Activated T-cell treated with anti-CD3 and anti-CD28 coated beads, Interleukin-2, amount 50 U/mL, for 4 hours (primary cell): ENCODE results near the gene CEP76. TPM values are rescaled to one million over a fixed set of nuclear protein-coding genes. Genes with fewer than 3 reads are reported as not detected.

Experiments used
- total RNA-seq, 3 donors: library from RNA; stranded (reverse); gene quantifications; one replicate each; pipeline ENCODE4 v1.2.1, GENCODE V29; 2021

The CEP76 gene
- total RNA-seq, 3 donors from 2014 or later: 11.1 to 12.3 (median 11.5) TPM

Other genes starting within 250 kb of the CEP76 start
- gene SPIRE1, start 44.6 kb downstream of the CEP76 start, total RNA-seq: 1 to 10 TPM; 2.2 to 4.3 (median 3.2) TPM
- 100 to 1,000 TPM in 1 of 3 donors, 10 to 100 TPM in 2; 96.9 to 103 (median 99.1) TPM for gene PSMG2, start 319 bp upstream of the CEP76 start, total RNA-seq
- 10 to 100 TPM; 61.7 to 77.6 (median 65.2) TPM for gene PTPN2, start 181.5 kb upstream of the CEP76 start, total RNA-seq
- 100 to 1,000 TPM; 160 to 179 (median 174) TPM for gene SEH1L, start 245.3 kb upstream of the CEP76 start, total RNA-seq